ENCODE results near the gene ADPRHL1.

The ADPRHL1 gene

GRCh38 chr13:113452942-113453901, at the start of gene ADPRHL1:
Gene ADPRHL1 (minus strand): TSS chr13:113453488. CDS start chr13:113453437, 51 bp downstream.
- no peak for DNase-seq (ENCODE audit: low read depth)

- no peak for DNase-seq (ENCODE audit: low read depth)
Observed at GRCh38 chr13:113502686-113503085, 49.4 kb upstream of the ADPRHL1 start.

GRCh38 chr13:113500530-113501265, 47.4 kb upstream of the ADPRHL1 start:
- DNase-seq (ENCODE audit: low read depth), result no peak

DNA sequence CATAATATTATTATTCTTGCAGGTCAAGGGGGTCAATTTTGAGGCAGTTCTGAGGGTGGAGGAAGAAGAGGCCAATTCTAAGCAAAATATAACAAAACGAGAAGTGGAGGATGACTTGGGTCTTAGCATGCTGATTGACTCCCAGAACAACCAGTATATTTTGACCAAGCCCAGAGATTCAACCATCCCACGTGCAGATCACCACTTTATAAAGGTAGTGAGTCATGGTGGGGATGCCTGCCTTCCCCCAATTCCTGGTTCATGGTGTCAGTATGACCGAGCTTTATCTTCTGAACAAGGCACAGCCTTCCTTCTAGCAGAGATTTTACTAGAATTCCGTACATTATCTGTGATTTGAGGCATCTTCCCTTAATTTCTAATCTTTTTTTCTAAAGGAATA, 46.6 kb upstream of the ADPRHL1 start:
- no peak for DNase-seq (ENCODE audit: low read depth)

DNA sequence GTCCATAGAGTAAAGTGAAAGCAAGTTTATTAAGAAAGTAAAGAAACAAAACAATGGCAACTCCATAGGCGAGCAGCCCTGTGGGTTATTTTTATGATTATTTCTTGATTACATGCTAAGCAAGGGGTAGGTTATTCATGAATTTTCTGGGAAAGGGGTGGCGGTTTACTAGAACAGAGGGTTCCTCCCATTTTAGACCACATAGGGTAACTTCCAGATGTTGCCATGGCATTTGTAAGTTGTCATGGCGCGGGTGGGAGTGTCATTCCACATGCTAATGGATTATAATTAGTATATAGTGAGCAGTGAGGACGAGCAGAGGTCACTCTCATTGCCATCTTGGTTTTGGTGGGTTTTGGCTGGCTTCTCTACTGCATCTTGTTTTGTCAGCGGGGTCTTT, 45.6 kb upstream of the ADPRHL1 start:
- DNase-seq (ENCODE audit: low read depth), result no peak

DNA sequence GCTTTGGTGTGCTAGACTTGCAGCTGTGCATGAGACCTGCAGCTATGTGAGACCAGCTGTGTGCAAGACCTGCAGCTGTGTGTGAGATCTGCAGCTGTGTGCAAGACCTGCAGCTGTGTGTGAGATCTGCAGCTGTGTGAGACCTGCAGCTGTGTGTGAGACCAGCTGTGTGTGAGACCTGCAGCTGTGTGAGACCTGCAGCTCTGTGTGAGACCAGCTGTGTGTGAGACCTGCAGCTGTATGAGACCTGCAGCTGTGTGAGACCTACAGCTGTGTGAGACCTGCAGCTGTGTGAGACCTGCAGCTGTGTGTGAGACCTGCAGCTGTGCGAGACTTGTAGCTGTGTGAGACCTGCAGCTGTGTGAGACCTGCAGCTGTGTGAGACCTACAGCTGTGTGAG, 43.9 kb upstream of the ADPRHL1 start:
- no peak for DNase-seq (ENCODE audit: low read depth)

DNA sequence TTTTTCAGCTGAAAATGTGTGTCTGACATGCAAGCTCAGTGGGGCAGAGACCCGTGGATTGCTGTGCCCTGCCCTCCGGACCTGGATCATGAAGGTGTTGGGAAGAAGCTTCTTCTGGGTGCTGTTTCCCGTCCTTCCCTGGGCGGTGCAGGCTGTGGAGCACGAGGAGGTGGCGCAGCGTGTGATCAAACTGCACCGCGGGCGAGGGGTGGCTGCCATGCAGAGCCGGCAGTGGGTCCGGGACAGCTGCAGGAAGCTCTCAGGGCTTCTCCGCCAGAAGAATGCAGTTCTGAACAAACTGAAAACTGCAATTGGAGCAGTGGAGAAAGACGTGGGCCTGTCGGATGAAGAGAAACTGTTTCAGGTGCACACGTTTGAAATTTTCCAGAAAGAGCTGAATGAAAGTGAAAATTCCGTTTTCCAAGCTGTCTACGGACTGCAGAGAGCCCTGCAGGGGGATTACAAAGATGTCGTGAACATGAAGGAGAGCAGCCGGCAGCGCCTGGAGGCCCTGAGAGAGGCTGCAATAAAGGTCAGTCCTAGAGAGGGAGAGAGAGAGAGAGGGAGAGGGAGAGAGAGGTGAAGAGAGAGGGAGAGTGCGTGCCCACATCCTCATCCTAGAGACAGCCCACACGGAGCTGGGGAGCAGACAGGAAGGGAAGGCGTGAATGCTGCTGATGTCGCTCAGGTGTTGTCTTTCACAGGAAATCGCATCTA, 42.4 kb upstream of the ADPRHL1 start:
- DNase-seq (ENCODE audit: low read depth), result no peak

DNA sequence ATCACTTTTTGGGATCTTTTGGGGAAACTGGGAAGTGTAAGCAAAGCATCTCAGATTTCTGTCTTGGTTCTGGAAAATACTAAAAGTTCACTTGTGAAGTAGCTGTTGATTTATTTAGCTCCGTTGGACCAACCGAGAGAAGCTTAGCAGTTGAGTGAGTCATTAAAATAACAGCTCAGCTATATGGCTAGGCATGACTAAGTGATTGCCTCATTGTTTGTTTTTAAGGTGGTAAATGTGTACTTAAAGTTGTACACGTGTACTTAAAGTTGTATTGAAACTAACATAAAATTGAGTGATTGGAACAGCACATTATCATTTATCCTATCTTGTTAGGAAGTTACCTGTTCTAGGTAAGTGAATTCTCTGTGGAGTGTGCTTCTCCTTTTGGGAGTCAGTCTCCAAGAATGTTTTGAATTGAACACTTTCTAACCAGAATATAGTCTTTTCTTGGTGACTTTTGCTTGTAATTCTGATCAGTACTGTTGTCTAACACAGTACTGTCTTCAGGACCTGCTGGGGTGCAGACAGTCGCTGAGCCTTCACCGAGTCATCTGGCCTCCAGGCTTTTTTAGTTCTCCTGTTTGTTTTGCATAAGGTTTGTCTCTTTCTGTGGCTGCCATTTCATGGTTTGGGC, 40.1 kb upstream of the ADPRHL1 start:
- DNase-seq (ENCODE audit: low read depth), result no peak

DNA sequence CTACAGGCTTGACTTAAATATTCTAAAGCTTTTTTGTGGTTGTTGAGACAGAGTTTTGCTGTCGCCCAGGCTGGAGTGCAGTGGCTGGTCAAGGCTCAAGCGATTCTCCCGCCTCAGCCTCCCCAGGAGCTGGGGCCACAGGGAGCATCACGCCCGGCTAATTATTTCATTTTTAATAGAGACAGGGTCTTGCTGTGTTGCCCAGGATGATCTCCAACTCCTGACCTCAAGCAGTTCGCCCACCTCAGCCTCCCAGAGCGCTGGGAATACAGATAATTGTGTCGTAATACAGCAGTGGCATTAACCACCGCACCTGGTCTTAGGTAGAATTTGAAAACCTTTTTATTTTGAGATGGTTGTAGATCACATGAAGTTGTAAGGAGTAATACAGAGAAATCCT, 38.7 kb upstream of the ADPRHL1 start:
- no peak for DNase-seq (ENCODE audit: low read depth)

GRCh38 chr13:113491418-113491883, 38.2 kb upstream of the ADPRHL1 start:
- no peak for DNase-seq (ENCODE audit: low read depth)

DNA sequence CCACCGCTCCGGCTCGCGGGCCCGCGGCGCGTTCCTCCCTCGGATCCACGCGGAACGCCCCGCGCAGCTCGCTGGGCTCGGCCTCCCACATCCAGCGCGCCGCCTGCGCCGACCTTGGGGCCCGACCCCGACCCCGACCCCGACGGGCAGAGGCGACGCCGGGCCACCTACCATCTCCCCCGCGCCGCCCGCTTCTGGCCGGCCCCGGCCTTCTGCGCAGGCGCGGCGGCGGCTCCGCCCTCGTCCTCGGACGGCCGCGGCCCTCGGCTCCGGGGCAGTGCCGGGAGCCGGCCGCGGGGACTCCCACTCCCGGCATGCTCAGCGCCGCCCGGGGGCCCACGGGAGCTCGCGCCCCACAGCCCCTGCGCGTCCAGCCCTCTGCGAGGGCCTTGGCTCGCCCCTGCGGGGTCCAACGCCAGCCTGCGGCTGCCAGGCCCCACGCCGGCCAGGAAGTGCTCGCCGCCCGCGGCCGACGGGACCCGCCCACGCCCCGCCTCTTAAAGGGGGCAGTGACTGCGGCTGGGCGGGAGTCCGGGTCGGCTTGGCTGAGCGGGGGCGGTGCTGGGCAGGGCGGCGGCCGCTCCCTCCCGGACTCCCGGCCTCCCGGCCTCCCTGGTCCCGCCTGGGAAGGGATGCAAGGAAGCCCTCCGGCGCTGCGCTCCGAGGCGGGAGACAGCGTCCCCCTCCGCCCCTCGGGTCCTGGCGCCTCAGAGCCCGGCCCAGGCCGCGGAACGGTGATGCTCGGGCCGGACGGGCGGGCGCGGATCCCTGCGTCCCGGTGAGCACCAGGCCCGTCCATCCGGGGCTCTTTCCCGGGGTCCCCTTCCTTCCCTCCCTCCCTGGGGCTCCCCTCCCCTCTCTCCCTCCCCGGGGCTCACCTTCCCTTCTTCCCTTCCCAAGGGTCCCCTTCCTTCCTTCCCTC, 37.5 kb upstream of the ADPRHL1 start, which contains the start of gene DCUN1D2:
DCUN1D2 (minus strand) TSS at position 216 of the 922 bp plus-strand sequence; CDS start at position 174, 42 bp downstream.
- peak; percentile 76 for DNase-seq (ENCODE audit: low read depth)

- DNase-seq (ENCODE audit: low read depth), result peak; percentile 39
Observed at GRCh38 chr13:113489549-113490495, 36.5 kb upstream of the ADPRHL1 start.

GRCh38 chr13:113489171-113489548, 35.9 kb upstream of the ADPRHL1 start:
- DNase-seq (ENCODE audit: low read depth), result no peak

GRCh38 chr13:113488283-113488682, 35.0 kb upstream of the ADPRHL1 start:
- no peak for DNase-seq (ENCODE audit: low read depth)

GRCh38 chr13:113486698-113487097, 33.4 kb upstream of the ADPRHL1 start:
- DNase-seq (ENCODE audit: low read depth), result no peak

DNA sequence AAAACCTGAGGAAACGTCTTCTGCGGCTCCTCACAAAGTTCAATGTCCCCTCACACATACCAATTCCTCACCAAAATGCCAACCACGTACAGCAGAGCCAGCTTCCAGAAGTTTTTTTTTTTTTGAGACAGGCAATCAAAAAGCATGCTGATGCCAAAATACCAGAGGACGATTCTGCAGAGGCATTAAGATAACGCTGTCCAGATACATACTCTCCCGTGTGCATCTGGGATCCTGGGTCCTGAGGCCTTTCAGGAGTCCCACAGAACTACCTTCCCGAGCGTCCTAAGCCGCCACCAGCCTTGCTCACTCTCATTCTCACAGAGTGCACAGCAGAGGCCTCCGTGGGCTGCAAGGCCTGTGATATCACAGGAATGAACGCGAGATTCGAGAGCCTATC, 32.3 kb upstream of the ADPRHL1 start:
- DNase-seq (ENCODE audit: low read depth), result no peak

DNA sequence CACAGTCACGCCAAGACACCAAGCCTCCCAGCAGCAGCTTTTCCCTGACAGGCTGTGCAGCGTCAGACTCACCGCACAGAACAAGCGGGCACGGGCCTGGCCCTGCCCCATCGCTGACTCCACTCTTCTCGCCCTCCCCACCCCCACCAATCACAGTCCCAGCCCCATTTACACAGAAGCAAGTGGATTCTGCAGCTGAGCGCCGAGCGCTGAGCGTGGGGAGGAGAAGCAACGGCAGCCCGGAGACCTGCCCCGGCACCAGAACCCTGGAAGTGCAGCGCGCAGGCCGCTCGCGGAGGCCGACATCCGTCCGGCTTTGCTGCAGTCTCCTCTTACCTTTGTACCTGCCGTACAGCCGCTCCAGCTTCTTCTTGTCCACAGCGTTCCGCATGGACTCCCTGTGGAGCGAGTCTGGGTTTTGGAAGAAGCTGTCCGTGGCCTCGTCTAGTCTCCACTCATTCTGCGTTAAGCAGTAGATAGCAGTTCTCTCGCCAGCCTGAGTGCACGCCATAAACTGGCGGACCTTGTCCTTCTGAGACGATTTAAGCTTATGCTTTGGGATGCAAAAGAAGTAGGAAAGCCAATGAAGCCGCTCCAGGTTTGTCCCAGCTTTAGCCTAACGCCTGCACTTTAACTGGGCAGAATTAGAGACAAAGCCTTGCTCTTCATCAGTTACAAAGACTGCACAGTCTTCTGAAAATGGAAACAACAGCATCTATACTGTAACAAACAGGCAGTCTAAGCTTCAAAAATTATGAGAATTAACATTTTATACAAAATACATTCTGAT, 30.4 kb upstream of the ADPRHL1 start:
- DNase-seq (ENCODE audit: low read depth), result no peak

- no peak for DNase-seq (ENCODE audit: low read depth)
Observed at GRCh38 chr13:113483081-113483480, 29.8 kb upstream of the ADPRHL1 start.

DNA sequence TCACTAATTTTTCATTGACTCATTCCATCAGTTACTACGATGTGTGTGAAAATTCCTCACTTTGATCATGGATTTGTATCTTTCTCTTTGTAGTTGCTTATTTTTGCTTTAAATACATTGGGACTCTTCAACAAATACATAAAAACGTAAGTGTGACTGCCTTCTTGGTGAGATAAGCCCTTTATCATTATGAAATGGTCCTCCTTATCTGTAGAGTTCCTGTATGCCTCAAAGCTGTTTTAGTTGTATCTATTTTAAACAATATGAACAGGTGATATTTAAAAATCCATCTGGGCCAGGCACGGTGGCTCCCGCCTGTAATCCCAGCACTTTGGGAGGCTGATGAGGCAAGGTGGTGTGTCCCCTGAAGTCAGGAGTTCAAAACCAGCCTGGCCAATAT, 25.9 kb upstream of the ADPRHL1 start:
- no peak for DNase-seq (ENCODE audit: low read depth)
